ENCODE results near the gene IQGAP3. TPM values are rescaled to one million over a fixed set of nuclear protein-coding genes. Genes with fewer than 3 reads are reported as not detected.
"Not testable (repeated sequence)": the region's sequence is repeated elsewhere in the genome, so short reads cannot be mapped to it uniquely, and the experiment has no call there.

Gene IQGAP3
- total RNA-seq, 3 donors from 2014 or later, result 0.18 to 0.38 (median 0.37) TPM

- H3K27me3 Mint-ChIP-seq (ENCODE audit: low read depth), result no peaks in the 10 kb centered on the region
- no peak for DNase-seq
- peak overlapping the region; percentile 84 for H3K4me3 Mint-ChIP-seq
- peaks cover 10% of the 10 kb centered on the region for H3K4me1 Mint-ChIP-seq (ENCODE audit: low read depth)
- no peaks in the 10 kb centered on the region for H3K9me3 Mint-ChIP-seq
- ATAC-seq, result no peak
- H3K36me3 Mint-ChIP-seq (ENCODE audit: insufficient read depth), result peaks cover 8% of the 10 kb centered on the region
These were observed 18.2 kb upstream of the IQGAP3 start for GRCh38 chr1:156590326-156591180.

DNA sequence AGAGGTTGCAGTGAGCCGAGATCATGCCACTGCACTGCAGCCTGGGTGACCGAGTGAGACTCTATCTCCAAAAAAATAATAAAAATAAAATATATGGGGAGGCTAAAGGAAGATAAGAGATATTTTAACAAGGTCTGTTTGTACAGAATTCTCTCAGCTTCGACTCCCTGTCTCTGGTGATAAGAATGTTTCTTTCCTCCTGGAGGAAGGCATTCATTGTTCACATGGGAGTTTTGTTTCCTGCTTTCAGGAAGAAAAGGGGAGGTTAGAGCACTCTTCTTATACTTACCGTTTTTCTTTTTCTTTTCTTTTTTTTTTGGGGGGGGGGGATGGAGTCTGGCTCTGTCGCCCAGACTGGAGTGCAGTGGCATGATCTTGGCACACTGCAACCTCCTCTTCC, 17.2 kb upstream of the IQGAP3 start:
- no peak for DNase-seq
- H3K27me3 Mint-ChIP-seq (ENCODE audit: low read depth), result no peaks in the 10 kb centered on the region
- peaks cover 10% of the 10 kb centered on the region for H3K4me1 Mint-ChIP-seq (ENCODE audit: low read depth)
- no peak overlapping the region for H3K4me3 Mint-ChIP-seq
- no peaks in the 10 kb centered on the region for H3K36me3 Mint-ChIP-seq (ENCODE audit: insufficient read depth)
- no peak for ATAC-seq
- no peaks in the 10 kb centered on the region for H3K9me3 Mint-ChIP-seq

GRCh38 chr1:156587927-156588326, 15.6 kb upstream of the IQGAP3 start:
- H3K9me3 Mint-ChIP-seq; H3K36me3 Mint-ChIP-seq (ENCODE audit: insufficient read depth); H3K27me3 Mint-ChIP-seq (ENCODE audit: low read depth); ATAC-seq; H3K4me3 Mint-ChIP-seq; DNase-seq: not testable (repeated sequence)
- peaks cover 16% of the 10 kb centered on the region for H3K4me1 Mint-ChIP-seq (ENCODE audit: low read depth)

DNA sequence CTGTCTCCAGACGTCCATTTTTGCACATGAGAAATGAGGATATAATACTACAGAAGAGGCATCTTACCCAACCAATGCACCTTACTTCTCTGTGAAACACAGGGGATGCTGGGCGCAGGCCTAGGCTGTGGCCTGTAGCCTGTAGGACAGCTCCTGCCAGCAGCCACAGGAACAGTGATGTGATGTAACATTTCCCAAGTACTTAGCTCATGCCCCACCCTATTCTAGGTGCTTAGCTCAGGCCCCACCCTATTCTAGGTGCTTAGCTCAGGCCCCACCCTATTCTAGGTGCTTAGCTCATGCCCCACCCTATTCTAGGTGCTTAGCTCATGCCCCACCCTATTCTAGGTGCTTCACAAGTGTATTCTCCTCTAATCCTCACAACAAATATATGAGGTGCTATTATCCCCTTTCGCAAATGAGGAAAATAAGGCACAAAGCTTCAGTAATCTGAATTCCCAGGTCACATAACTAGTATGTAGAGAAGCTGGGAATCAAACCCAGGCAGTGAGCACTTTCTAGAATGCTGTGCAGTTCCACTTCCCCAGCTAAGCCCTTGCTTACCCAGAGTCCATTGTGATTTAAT, 14.6 kb upstream of the IQGAP3 start:
- H3K4me3 Mint-ChIP-seq, result no peak overlapping the region
- H3K27me3 Mint-ChIP-seq (ENCODE audit: low read depth), result no peaks in the 10 kb centered on the region
- H3K4me1 Mint-ChIP-seq (ENCODE audit: low read depth), result peaks cover 19% of the 10 kb centered on the region
- DNase-seq (no peak), ATAC-seq (no peak)
- H3K9me3 Mint-ChIP-seq, result no peaks in the 10 kb centered on the region
- no peaks in the 10 kb centered on the region for H3K36me3 Mint-ChIP-seq (ENCODE audit: insufficient read depth)

GRCh38 chr1:156586323-156586722, 14.0 kb upstream of the IQGAP3 start:
- no peak overlapping the region for H3K4me3 Mint-ChIP-seq

GRCh38 chr1:156584813-156585212, 12.4 kb upstream of the IQGAP3 start:
- Mint-ChIP-seq H3K4me3 (no peak overlapping the region), H3K27me3 (ENCODE audit: low read depth) (no peaks in the 10 kb centered on the region), H3K9me3 (no peaks in the 10 kb centered on the region), H3K36me3 (ENCODE audit: insufficient read depth) (no peaks in the 10 kb centered on the region), H3K4me1 (ENCODE audit: low read depth) (peaks cover 18% of the 10 kb centered on the region)
- ATAC-seq (no peak), DNase-seq (no peak)

More at GRCh38 chr1:156586323-156586722, 14.0 kb upstream of the IQGAP3 start:
- DNase-seq, result no peak
- H3K4me1 Mint-ChIP-seq (ENCODE audit: low read depth), result peaks cover 21% of the 10 kb centered on the region
- H3K9me3 Mint-ChIP-seq, result no peaks in the 10 kb centered on the region
- no peak for ATAC-seq
- no peaks in the 10 kb centered on the region for H3K36me3 Mint-ChIP-seq (ENCODE audit: insufficient read depth)
- no peaks in the 10 kb centered on the region for H3K27me3 Mint-ChIP-seq (ENCODE audit: low read depth)

- Mint-ChIP-seq H3K9me3 (no peaks in the 10 kb centered on the region), H3K4me3 (no peak overlapping the region), H3K27me3 (ENCODE audit: low read depth) (no peaks in the 10 kb centered on the region), H3K36me3 (ENCODE audit: insufficient read depth) (no peaks in the 10 kb centered on the region), H3K4me1 (ENCODE audit: low read depth) (peaks cover 18% of the 10 kb centered on the region)
- DNase-seq, result peak; percentile 72
- ATAC-seq, result peak in 1 of 2 donors; percentile 37
These were observed 11.7 kb upstream of the IQGAP3 start for GRCh38 chr1:156583821-156584622.

DNA sequence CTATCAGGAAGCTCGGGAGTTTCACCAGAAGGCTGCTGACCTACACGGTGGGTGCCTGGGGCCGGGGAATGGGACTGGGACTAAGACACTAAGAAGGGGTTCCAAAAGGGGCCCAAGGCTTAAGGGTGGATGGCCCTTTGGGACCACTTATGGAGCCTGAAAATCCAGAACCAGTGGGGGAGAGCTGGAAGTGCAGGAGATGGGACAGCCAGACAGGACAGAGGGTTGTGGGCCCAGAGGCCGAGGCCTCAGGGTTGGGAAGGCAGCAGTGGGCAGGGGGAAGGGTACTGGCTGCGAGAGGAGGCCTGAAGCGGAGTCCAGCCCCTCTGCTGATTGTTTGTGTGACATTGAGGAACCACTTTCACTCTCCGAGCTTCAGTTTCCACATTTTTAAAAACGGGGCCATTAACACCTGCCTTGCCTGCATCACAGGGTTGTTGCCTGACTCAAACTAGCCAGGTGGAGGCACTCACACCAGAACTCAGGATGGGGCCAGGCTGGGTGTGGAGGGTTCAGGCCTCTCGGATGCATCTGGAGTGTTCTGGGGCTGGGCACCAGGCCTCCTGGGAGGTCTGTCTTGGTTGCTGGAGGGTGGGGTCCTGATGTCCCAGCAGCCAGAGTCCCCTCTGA, 10.1 kb upstream of the IQGAP3 start:
- peaks cover 18% of the 10 kb centered on the region for H3K4me1 Mint-ChIP-seq (ENCODE audit: low read depth)
- DNase-seq, result no peak
- H3K27me3 Mint-ChIP-seq (ENCODE audit: low read depth), result no peaks in the 10 kb centered on the region
- H3K9me3 Mint-ChIP-seq, result no peaks in the 10 kb centered on the region
- peak; percentile 31 to 39 for ATAC-seq
- no peaks in the 10 kb centered on the region for H3K36me3 Mint-ChIP-seq (ENCODE audit: insufficient read depth)
- H3K4me3 Mint-ChIP-seq, result peak overlapping the region; percentile 79

DNA sequence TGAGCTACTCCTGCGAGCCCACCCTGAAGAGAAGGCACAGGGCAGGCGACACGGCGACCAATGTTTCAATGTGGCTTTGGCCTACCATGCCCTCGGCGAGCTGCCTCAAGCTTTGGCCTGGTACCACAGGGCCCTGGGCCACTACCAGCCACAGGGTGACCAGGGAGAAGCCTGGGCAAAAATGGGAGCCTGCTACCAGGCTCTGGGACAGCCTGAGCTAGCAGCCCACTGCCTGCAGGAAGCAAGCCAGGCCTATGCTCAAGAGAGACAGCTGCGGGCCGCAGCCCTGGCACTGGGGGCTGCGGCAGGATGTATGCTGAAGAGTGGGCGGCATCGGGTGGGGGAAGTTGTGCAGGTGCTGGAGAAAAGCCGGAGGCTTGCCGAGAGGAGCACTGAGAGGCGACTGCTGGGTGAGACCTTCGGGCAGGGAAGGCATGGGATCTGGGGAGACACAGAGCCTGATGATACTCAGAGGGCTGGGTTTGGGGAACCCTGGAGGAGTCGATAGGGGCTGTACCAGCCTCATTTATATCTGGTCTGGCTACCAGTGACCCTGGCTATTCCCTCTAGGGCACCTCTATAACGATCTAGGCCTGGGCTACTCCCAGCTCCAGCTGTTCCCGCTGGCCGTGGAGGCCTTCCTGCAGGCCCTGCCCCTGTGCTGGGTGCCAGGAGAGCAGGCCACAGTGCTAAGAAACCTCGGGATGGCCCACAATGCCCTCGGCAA, 9.5 kb upstream of the IQGAP3 start:
- Mint-ChIP-seq H3K9me3 (no peaks in the 10 kb centered on the region), H3K4me1 (ENCODE audit: low read depth) (peaks cover 18% of the 10 kb centered on the region), H3K36me3 (ENCODE audit: insufficient read depth) (no peaks in the 10 kb centered on the region), H3K27me3 (ENCODE audit: low read depth) (no peaks in the 10 kb centered on the region), H3K4me3 (peak overlapping the region; percentile 79)
- DNase-seq (peak; percentile 32), ATAC-seq (peak; percentile 79 to 81)

DNA sequence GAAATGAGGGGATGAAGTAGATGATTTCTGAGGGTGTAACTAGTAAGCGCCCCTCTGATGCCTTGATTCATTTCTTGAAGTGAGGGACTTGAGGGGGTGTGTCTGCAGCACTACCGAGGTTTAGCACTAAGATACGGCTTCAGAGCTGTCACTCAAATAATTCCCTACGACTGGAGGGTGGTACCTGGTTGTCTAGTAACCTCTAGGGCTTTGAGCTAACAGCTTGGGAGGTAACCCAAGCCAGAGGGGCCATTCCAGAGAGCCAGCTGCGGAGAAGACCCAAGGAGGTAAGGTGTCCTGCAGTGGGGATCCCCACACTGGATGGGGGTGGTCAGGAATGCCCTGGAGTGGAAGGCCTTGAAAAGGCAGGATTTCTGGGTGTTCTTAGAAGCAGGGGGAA, 7.1 kb upstream of the IQGAP3 start, which contains the start of gene TTC24:
TTC24 (plus strand) TSS at position 252 of the 400 bp plus-strand sequence. CDS start 1,642 bp downstream, outside the sequence.
- ATAC-seq (no peak), DNase-seq (no peak)
- Mint-ChIP-seq H3K27me3 (ENCODE audit: low read depth) (peaks cover 3% of the 10 kb centered on the region), H3K9me3 (no peaks in the 10 kb centered on the region), H3K4me3 (no peak within 1 kb of the TSS), H3K36me3 (ENCODE audit: insufficient read depth) (no peaks in the 10 kb centered on the region), H3K4me1 (ENCODE audit: low read depth) (peaks cover 18% of the 10 kb centered on the region)

GRCh38 chr1:156578055-156578454, 5.7 kb upstream of the IQGAP3 start:
- Mint-ChIP-seq H3K27me3 (ENCODE audit: low read depth) (peaks cover 7% of the 10 kb centered on the region), H3K4me3 (no peak overlapping the region), H3K9me3 (no peaks in the 10 kb centered on the region), H3K36me3 (ENCODE audit: insufficient read depth) (no peaks in the 10 kb centered on the region), H3K4me1 (ENCODE audit: low read depth) (peaks cover 13% of the 10 kb centered on the region)
- no peak for DNase-seq
- ATAC-seq, result no peak

DNA sequence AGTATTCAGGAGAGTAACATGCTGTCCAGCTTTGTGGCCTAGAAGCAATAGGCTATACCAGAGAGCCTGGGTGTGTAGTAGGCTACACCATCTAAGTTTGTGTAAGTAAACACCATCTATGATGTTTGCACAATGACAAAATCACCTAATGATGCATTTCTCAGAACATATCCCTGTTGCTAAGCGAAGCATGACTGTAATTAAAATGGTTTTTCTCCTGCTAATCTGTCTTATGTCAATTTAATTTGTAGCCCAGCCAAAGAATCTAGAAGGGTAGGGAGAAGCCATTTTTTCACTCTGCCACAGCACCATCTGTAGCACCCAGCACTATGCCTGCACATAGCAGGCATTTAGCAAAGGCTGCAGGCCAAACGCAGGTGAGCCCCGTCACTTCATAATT, 5.2 kb upstream of the IQGAP3 start:
- ATAC-seq, result no peak
- Mint-ChIP-seq H3K36me3 (ENCODE audit: insufficient read depth) (no peaks in the 10 kb centered on the region), H3K9me3 (no peaks in the 10 kb centered on the region), H3K4me1 (ENCODE audit: low read depth) (peaks cover 13% of the 10 kb centered on the region), H3K27me3 (ENCODE audit: low read depth) (peaks cover 12% of the 10 kb centered on the region), H3K4me3 (no peak overlapping the region)
- DNase-seq, result no peak

DNA sequence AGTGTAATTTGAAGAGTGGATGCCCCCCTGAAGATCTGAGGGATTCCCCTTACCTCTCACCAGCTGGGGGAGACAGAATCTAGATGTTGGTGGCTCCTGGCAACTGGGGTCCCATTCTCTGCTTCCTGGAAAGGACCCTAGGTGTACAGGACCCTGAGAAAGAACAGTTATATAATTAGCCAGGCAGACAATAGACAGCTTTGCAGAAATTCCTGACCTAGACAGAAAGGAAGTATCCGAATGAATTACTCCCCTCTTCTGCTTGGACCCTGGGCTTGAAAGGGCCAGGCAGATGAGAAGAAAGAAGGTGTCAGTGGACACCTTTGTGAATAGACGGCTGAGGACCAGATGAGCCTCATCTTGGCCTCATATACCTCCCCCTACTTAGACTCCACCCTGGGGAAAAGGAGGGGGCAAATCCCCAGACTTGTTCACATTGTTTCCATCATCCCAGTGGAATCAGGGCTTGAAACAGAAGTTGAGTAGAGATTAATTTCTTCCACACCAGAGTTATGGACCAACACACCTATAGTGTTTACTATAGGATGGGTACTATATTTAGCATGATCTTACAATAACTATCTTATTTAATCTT, 1.8 kb upstream of the IQGAP3 start:
- Mint-ChIP-seq H3K4me1 (ENCODE audit: low read depth) (peaks cover 16% of the 10 kb centered on the region), H3K27me3 (ENCODE audit: low read depth) (peaks cover 36% of the 10 kb centered on the region), H3K4me3 (no peak overlapping the region), H3K36me3 (ENCODE audit: insufficient read depth) (no peaks in the 10 kb centered on the region), H3K9me3 (no peaks in the 10 kb centered on the region)
- no peak for ATAC-seq
- no peak for DNase-seq
